HG02970 (cell line): ENCODE data around the gene NOTCH3.

Experiments used
- ATAC-seq: cut with Tn5 transposase; IDR thresholded peaks from one replicate; pipeline ENCODE4 v1.9.1; 2021; ENCODE audit warnings: mild to moderate bottlenecking, moderate library complexity, moderate number of reproducible peaks; ENCODE audit not compliant: unreplicated experiment, low FRiP score

Gene NOTCH3

DNA sequence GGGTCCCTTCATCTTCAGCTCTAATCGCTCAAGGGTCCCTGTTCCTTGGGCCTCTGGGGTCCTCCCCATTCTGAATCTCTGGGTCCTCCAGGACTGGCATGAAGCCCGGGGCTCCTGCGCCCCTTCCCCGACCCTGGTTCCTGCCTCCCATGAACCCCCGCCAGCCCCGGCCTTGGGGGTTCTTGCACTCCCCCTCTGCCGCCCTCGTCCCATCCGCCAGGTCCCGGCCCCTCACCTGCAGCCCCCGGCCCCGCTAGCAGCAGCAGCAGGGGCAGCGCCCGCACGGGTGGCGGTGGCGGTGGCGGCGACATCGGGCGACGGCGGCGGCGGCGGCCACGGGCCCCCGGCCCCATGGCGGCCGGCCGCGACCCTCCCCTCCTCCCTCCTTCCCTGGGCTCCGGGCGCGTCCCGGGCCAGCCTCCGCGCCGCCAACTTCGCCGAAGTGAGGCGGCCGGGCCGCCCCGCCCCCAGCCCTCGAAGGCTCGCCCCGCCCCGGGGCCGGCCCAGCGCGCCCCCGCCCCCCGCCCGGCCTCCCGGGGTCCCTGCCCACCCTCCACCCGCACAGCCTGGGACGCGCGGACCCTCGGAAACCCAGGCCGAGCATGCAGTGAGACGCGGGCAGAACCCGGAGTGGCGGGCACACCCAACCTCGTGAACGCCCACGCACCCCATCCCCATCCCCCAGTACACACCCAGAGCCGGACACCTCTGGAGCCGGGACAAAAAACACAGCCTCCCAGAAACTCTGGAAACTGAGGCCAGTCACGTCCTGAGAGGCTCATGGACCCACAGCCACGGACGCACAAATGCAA is at the start of gene NOTCH3:
NOTCH3 (minus strand) TSS at position 443 of the 812 bp plus-strand sequence; CDS start at position 353, 90 bp downstream.
- no peak for ATAC-seq

DNA sequence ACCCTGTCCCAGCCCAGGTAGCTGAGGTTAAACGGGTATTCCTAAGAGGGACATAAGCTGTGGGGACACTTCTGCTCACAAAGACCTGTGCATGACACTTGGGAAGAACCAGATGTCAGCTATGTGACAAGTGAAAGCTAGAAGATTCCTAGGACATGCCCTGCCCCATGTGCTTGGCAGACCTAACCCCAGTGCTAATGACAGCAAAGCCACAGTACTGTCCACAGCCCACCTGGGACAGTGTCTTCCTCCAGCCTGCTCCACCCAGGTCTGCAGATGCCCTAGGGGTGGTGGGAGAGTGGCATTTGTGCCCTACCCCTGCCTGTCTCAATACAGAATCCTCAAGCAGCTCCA is 49.8 kb upstream of the NOTCH3 start:
- no peak for ATAC-seq

DNA sequence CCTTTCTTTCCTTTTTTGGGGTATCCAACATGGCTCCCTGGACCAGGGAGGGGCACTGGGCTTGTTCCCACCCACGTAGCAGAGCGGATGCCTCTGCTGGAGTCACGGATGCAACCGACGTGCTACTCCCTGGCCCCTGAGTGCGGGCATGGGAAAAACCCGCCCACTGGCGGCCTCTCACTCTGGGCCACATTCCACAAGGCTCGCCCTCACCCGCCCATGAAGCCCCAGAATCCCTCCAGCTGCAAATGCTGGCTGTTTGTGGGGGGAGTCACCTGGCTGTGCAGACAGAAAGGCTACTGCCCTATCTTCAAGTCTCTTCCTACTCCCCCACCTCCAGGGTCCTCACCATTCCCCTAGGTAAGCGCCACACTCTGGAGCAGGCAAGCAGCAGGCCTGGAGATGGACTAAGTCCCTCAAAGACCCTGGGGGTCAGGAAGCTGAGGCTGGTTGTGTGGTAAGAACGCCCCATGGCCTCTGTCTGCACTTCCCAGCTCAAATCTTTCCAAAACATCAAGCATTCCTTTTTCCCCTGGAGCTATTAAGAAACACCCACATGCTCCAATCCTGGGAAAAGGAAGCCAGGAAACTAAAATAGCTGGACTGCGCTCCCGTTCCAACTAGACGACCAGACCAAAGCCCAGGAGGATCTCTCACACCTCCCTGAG is 49.3 kb upstream of the NOTCH3 start:
- no peak for ATAC-seq

DNA sequence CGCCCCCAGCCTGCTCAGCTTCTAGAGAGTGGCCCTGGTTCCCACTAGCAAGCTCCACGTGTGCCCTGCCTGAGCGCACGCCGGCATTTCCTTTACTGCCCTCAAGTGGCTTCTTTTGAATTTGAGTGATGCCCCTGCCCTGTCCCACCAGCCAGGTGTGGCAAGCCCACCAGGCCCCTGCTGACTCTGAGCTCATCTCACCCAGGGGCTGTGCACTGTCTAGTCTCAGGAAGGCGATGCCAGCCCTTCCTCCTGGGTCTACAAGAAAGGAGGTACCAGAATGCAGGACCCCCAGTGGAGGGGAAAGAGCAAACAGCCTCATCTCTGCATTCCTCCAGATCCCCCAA is 48.7 kb upstream of the NOTCH3 start:
- no peak for ATAC-seq

DNA sequence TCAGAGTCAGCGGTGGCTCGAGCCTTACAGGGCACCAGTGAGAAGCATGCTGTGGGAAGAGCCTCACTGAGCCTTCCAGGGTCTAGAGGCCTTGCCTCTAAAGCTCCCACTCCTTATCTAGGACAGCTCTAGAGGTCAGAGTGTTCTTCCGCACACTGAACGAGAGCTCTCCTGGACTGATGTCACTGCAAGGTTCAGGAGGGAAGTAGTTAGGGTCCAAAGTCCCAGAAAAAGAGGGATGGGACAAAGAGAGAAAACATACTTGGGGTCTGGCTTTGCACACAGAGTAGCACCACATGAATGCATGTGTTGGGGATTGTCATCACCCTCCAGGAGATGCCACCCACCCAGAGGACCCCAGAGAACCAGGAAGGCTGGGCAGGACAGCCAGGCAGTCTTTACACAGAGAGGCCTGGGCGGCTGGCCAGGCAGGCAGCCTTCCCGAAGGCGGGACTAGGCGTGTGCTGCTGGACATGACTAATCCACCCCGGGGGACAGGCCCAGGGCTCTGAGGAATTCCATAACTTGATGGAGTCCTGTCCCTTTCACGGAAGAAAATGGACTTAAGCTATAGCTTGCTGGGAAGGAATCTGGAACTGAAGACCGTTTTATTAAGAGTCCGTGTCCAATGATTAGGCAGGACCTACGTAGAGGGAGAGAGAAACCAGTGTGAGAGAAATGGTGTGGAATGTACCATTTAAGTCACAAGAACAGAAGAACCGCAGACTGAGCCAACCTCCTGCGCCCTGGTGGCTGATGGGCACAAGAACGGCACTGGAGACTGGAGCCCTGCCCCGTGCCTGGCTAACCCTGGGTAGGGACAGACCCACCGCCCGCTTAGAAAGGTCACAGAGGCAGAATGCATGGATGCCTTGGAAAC is 48.1 kb upstream of the NOTCH3 start:
- ATAC-seq: no peak

DNA sequence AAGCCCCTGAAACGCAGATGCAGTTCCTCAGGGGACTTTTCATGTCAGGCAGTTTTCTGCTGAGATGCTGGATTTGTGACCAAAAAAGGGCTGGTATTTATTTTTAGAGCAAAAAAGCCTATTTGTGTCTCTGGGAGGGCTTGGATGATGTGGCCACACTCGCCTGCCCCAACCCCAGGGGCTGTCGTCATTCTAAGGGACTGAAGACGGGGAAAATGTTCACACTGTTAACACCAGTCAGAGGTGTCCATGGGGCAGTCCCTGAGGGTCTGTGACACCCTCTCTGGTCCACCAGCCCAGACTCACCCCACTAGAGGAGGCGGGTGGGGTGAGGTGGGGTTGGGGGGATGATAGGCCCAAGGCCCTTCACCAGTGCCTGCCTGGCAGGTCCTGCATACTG is 47.3 kb upstream of the NOTCH3 start:
- no peak for ATAC-seq

DNA sequence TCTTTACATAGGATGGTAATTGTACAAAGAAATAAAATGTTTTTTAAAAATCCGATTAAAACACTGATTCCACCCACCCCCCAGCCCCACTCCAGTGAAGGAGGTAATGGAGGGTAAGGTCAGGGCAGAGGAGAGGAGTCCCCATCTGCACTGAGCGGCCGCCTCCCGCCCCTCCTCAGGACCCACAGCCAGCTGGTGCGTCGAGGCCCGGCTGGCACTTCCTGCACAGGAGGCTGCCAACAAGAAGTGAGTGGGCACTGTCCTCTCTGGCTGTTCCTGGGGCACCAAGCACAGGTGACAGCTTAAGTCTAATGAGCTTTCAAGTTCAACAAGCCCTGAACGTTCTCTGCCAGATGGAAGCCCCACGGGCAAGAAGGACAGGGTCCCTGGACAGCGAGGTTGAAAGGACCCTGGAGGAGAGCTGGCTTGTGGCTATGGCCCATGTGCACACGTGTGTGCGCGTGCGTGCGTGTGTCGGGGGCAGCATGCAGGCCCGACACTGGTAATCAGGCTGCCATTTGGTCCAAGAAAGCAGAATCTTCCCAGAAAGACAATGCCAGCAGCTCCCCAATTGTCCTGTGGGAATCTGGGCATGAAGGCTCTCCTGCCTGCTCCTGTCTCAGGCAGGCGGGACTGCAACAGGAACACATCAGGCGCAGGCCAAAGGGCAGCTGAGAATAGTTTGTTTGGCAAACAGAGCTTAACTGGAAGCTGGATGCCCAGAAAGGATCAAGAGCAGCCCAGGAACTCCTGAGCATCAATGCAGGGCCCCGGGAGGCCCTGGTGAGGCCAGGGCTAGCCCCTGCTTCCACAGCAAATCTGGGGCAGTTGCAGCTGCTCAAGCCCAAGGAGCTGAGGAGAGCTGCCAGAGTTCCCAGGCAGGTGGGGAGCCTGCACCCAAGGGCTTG is 46.6 kb upstream of the NOTCH3 start:
- no peak for ATAC-seq

DNA sequence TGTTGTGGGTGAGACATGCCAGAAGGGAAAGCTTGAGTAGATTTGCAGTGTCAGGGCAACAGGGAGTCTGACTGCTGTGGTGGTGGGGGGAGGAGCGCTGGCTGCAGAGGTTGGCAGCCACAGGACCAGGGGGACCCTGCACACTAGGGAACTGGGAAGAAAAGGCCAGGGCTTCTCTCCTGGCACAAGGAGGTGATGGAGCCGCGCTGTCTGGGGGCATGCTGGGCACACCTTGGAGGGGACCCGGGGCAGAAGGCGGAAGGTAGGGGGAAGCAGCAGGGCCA is 45.3 kb upstream of the NOTCH3 start:
- ATAC-seq: no peak

DNA sequence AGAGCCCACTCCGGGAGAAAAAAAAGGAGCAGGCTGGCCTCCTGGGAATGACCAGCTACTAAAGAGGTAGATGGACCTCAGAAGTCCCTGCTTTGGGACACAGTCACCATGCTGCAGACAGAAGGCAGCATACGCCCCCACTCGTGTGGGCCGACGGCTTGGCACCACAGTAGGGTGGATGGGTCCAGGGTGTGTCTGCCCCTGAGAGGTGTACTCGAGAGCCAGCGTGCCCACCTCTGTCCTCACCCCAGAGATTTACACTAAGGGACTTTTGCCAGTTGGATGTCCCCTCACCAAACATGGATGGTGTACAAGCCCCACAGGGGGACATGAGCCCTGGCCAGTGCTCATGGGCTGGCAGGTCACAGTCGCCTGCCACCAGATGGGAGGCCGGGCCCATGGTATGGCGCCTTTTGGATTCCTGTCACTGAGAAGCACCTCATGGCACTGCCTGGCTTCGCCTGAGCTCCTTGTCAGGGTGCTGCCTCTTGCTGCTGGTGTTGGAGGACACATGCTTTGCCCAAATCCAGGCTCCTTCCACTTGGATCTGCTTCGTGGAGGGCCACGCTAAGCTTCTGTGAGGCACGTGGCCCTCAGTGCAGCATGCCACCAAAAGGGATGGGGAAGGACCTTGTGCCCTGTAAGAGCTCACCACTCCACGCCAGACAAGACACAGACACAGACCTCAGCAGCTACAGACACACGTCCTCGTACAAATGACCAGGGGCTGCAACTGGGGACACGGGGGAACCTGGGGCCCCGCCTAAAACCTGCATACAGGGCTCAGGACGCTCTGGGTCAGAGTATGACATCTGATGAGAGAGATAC is 44.8 kb upstream of the NOTCH3 start:
- ATAC-seq: no peak

DNA sequence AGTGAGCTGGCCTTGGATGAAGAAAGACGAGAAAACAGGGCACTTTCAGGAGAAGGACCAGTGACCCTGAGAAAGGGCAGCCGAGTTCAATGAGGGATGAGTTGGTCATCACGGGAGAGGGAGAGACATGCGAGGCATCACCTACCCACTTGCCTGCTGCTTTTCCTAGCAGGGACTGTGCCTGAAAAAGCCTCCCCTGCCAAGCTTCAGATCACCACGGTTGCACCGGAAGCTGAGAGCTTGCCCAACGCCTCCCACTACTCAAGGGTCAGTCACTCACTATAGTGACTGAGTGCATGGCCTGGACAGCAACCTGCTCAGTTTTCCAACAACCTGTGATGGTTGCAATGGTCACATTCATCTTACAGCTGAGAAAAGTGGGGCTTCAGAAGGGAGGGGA is 44.0 kb upstream of the NOTCH3 start:
- ATAC-seq: no peak

DNA sequence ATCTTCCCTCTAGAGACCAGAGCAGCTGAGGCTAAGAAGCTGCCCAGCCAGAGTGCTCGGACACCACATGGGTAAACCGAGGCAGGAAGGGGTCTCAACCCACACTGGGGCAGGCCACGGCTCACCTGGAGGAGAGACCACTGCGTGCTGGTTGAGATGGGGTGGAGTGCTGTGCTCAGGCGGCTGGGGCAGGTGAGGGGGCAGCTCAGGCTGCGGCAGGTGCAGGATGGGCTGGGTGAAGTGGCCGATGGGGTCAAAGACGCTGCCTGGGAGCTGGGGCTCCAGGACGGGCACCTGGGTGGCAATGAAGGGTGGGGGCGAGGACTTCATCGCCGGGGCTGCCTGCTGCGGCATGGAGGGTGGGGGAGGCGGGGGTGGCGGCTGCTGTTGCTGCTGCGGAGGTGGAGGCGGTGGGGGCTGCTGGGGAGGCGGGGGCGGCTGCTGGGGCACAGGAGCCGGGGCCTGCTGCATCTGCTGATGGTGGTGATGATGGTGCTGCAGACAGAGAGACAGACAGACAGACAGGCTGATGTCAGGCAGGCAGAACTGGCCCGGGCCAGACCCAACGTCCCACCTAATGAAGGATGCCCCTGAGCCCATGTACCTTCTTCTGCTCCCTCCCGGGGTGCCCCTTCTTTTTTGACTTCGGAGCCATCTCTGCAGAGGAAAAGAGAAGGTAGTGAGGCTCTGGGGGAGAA is 43.5 kb upstream of the NOTCH3 start:
- no peak for ATAC-seq

DNA sequence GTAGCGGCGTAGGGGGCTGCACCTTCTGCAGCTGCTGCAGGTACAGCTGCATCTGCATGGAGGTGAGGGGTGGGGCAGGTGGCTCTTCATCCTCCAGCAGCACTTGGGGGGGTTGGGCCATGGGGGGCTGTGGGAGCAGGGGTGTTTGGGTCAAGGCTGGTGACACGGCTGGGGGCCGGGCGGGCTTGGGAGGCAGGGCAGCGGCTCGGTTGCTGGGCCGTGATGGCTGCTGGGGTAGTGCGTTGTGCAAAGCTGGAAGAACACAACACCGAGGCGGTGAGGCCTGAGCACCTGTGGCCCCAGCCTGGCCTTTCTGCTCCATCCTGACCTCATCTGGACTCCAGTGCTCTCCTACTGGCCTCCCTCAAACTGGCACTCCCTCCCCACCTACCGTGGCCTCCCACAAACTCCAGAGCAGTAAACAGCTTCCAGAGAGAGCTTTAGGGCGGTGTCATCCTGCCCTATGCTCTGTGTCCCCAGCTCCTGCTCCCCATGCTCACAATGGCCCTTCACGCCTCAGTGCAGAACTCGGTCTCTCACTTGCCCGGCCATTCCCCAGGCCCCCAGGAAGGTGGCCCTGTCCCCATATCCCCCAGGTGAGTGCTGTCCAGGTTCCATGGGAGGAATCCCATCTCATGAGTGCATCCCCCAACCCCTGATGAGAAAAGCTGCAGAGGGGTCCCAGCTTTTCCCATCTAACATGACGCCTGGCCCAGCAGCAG is 42.6 kb upstream of the NOTCH3 start:
- no peak for ATAC-seq

DNA sequence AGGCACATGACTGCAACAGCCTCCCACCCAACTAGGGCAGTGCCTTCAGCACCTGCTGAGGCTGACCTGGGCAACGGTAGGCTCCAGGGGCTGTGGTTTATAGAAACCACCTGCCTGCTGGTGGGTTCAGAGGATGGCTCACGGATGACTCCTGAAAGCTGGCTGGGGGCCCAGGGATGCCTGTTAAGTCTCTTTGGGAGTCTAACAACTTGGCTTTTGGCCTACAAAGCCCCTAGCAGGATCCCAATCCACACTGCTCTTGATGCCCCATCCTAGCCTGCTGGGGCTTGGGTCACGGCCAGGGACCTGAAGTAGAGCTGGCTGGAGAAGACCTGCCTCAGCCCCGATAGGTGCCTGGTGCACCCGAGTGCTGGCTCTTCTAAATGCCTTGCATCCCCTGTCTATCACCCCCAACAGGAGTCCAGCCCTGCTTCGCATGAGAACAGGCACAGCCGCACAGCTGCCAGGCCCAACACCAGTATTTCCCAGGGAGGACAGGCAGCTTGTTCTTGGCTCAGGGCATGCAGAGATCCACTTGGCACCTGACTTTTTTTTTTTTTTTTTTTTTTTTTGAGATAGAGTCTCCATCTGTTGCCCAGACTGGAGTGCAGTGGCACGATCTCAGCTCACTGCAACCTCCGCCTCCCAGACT is 40.6 kb upstream of the NOTCH3 start:
- no peak for ATAC-seq

DNA sequence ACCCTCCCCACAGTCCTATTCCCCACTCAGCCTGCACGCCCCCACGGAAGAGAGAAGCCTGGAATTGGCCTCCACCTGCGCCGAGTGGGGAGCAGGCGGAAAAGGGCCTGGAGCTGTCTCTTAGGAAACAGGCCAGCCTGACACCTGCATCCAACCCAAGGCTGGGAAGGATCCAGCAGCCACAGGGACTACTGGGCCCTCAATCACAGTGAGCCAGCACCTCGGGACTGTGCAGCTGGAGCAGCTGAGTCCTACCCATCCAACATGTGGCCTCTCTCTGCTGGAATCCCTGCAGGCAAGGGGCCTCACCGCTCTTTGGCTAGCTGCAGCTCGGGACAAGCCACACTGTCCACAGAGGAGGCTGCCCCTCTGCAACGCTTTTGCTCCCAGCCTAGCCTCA is 39.7 kb upstream of the NOTCH3 start:
- no peak for ATAC-seq

DNA sequence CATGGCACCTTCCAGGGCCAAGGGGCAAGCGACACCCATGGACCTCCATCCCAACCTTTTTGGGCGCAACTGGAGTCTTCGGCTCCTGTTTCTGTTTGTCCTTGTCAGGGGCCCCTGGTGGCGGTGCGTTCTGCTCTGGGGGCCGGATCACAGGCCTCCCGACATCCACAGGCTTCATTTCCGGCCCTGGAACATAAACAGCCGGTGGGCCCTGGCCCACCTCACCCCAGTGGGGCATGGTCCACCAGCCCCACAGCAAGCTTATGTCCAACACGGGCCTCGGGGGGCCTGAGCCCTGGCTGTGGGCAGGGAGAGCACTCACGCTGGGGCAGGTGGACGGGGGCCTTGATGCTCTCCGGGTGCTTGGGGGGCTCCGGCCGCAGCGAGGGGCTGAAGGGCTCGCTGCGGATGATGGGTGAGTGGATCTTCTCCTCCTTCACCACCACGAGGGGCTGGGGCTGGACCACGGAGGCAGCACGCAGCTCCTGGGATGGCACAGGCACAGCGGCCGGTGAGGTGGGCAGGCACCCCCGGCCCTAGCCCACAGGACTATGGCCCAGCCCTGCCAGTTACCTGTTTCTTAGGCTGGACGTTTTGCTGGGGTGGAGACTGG is 38.6 kb upstream of the NOTCH3 start:
- ATAC-seq: no peak

DNA sequence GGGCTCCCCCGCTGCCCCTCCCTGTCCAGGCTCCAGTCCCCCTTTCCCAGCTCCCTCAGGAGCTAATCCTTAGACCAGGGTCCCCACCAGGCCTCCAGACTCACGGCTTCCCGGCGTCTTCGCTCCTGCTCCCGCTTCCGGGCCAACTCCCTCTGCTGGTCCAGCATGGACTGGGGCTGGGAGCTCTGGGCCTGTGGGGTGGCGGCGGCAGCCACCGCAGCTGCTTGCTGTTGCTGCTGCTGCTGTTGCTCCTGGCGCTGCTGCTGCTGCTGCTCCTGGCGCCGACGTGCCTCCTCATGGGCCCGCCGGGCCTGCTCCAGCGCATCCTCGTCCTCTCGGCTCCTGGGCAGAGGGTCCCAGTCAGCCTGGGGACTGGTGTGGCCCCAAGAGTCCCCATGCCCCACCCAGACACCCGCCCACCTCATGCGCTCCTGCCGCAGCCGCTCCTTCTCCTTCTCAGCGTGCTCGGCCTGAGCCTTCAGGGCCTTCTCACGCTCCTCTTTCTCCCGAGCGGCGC is 37.9 kb upstream of the NOTCH3 start:
- ATAC-seq: no peak
